ENCODE results near the gene PAH.

PAH gene

DNA sequence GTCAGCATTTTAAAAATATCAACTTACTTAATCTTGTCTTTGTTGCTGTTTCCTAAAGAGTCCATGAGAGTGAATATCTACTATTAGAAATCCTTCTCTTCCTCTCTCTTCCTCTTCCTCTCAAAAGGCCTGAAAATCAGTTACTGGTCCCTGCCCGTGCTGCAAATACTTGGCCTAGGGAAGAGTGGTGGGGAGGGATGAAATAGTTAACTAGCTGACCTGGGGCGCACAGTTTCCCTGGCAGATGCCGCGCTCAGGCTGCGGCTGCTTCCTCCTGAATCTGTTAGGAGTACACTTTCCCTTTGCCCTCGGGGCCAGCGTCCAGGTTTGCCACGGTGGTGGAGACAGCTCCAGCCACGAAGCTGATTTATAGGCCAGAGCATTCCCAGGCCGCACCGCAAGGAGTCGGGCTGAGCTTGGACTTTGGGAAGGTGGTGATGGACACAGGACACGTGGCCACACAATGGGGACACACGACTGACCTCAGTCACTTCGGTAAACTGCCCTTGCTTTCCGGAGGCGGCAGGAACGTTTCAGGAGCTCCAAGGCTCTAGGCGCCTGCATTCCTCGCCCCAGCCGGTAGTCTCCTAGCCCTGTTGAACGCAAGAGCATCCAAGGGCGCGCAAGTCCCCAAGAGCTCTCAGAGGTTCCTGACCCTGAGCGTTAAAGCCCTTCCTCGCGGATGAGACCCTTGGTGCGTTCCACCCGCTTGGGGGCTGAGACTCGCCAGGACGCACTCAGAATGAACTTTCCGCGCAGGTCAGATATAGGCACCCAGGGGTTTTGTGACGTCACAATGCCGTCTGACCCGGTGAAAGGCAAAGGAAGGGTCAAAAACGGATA, 33.3 kb upstream of the PAH start:
- no peak for DNase-seq

GRCh38 chr12:102948941-102949352, 31.9 kb upstream of the PAH start:
- DNase-seq, result no peak

DNA sequence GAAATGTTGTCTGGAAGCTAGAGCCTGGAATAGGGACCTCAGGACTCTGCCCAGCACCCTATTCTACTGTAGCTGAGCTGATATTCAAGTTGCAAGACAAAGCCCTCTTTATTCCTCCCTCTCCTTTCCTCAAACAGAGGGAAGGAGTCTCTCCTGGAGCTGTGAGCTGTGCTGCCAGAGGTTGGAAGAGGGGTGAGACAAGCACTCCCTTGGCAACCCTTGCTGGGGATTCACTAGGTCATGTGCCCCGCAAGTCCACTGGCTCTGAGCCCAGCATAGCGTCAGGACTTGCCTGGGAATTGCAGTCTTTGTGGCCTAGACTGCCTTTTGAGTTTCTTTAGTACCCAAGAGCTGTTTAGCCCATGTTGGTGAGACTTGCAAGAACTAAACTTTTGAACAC, 29.0 kb upstream of the PAH start:
- DNase-seq, result no peak

DNA sequence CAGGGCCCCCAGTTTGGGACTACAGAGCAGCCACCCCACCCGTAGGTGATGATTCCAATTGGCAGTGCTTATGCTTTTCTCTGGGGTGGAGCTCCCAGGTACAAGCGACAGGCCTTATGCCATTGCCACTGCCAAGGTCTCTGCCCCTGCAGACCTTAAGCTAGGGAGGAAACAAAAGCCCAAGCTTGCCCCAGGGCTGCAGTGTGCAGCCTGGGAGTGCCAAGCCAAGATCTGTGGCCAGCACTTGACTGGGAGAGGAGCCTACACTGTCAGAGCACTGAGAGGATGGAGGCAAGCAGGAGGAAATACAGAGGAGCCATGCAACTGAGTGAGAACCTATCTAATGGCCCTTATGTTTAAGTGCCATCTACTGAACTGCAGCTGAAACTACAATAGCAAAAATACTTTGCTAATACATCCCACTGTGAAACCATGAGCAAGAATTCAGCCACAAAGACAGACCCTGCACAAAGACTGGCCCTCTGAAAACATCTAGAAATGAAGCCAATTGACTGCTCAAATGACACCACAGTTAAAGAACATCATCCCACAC, 22.7 kb upstream of the PAH start:
- no peak for DNase-seq

DNA sequence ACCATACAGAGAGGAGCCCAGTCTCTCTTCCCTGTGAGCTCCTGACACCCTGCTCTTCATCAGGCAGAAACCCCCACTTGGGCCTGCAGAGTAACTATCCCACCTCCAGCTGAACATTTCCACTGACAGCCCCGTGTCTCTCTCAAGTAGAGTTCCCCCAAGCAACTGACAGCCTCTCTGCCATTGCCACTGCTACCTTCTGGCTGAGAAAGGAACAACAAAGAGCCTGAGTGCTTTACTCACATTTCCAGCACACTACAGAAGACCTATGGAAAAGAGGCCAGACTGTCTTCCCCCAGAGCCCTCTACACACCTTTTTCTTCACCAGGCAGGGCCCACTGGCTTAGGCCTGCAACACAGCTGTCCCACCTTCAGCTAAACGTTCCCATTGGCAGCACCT, 22.0 kb upstream of the PAH start:
- no peak for DNase-seq

- DNase-seq, result no peak
Observed at GRCh38 chr12:102933168-102933567, 16.1 kb upstream of the PAH start.

GRCh38 chr12:102927220-102927619, 10.2 kb upstream of the PAH start:
- no peak for DNase-seq

GRCh38 chr12:102921240-102921639, 4.2 kb upstream of the PAH start:
- DNase-seq, result no peak

GRCh38 chr12:102920271-102920670, 3.2 kb upstream of the PAH start:
- DNase-seq, result no peak

- DNase-seq, result no peak
Observed at GRCh38 chr12:102918840-102919239, 1.8 kb upstream of the PAH start.

DNA sequence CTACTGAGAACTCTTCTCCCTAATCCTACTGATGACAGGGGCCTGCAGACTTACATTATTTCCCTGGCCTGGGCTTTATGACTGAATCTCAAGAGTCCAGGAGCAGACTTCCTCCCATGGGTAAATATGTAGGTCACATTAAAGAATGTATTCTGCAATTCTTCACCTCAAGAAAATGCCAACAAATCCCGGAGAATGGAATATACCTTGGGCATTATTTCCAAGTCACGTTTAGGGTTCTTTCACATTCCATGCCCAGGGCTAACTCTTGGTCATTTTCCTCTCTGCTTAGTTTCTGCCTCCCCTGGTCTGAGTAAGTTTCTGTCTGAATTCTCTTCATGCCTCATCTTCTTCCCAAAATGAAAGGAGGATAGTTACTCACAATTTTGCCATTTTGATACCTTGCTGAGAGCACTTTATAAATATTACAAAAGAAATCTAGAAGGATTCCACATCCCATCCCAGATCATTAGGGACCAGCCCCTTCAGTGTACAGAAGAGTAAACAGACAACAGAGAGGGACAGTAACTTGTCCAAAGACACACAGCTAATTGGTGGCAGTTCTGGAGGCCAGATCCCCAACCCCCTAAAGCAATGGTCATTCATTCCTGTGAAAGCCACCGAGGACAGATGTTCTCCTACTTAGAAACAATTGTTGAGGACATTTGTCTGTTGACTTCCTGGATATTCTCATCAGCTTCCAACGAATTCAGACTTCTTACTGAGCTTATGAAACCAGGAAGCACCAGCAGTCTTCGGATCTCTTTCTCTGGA, 605 bp downstream of the PAH start:
- DNase-seq, result no peak

GRCh38 chr12:102913453-102914226, 3.4 kb downstream of the PAH start:
- no peak for DNase-seq

DNA sequence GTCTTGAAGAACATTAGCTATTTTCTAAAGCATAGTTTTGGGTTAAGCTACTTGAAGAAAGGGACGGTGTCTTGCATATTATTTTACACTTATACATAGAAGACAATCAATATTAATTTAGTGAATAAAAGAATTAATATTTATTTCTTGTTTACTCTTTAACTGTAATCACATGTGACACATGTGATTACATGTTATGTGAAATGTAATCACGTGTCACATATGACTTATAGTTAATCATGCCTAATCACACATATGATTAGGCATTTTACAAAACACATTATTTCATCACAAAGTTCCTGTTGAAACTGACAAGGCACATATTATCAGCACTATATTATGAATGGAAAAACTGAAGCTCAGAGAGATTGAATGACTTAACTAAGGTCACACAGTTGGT, 4.8 kb downstream of the PAH start:
- no peak for DNase-seq

- no peak for DNase-seq
Observed at GRCh38 chr12:102911320-102911719, 5.7 kb downstream of the PAH start.

GRCh38 chr12:102910792-102911191, 6.3 kb downstream of the PAH start:
- DNase-seq, result no peak

- DNase-seq, result no peak
Observed at GRCh38 chr12:102910137-102910536, 6.9 kb downstream of the PAH start.

- no peak for DNase-seq
Observed at GRCh38 chr12:102907918-102908317, 9.1 kb downstream of the PAH start.

- no peak for DNase-seq
Observed at GRCh38 chr12:102905229-102905628, 11.8 kb downstream of the PAH start.

- no peak for DNase-seq
Observed at GRCh38 chr12:102903337-102904007, 13.6 kb downstream of the PAH start.

DNA sequence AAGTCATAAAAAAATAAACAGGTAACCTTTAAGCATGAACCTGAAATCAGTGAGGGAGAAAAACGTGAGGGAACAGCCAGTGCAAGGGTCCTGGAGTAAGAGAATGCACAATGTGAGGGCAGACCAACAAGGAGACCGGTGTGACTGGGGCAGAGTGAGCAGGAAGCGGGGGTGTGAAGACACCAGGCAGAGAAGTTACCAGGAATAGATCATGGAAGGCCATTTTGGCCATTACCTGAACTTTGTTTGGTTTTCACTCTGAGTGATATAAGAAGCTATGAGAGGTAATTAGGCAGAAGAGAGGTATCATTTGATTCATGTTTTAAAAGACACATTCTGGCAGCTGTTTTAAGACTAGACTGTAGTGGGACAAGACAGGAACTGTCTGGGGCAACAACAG, 15.0 kb downstream of the PAH start:
- no peak for DNase-seq

- no peak for DNase-seq
Observed at GRCh38 chr12:102900389-102900788, 16.7 kb downstream of the PAH start.

DNA sequence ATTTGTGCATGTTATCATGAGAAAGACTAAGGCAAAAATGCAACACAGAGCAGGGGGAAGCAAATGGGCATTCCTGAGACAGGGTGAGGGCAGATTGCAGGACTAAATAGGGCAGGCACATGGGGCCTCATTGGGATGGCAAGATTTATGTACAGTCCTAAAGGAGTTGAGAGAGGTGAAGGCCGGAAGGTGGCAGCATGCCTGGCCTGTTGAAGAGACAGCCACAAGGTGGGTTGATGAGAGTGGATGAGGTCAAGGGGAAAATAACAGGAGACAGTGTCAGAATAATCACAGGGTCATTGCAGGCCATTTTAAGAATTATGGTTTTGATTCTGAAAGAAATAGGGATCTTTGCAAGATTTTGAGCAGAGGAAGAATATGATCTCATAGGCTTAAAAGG, 21.0 kb downstream of the PAH start:
- DNase-seq, result no peak

- no peak for DNase-seq
Observed at GRCh38 chr12:102891756-102892155, 25.3 kb downstream of the PAH start.

All from CD4-positive, alpha-beta T cell treated with Interleukin-15 for 1 hour (primary cell).